22Rv1 (cell line): Measurements from ENCODE around the gene SPTLC2.

ENCODE experiments used
- H3K27ac ChIP-seq: fragments of 450-650 bp; 2 replicates; pipeline ENCODE4 v1.5.1; 2017
- CTCF ChIP-seq: fragments of 450-650 bp; IDR thresholded peaks from 2 replicates; pipeline ENCODE4 v1.5.1; 2017; ENCODE audit warnings: mild to moderate bottlenecking
- ZFX ChIP-seq: fragments of 450-650 bp; IDR thresholded peaks from 2 replicates; pipeline ENCODE4 v1.6.1; 2017; ENCODE audit warnings: antibody characterized with exemption, borderline replicate concordance

SPTLC2 gene

GRCh38 chr14:77475432-77476115 is 140.9 kb downstream of the SPTLC2 start:
- no peak overlapping the region for H3K27ac ChIP-seq
- TF ChIP-seq CTCF (no peak), ZFX (no peak)

GRCh38 chr14:77474479-77475177 is 141.8 kb downstream of the SPTLC2 start:
- no peak overlapping the region for H3K27ac ChIP-seq
- TF ChIP-seq CTCF (no peak), ZFX (no peak)

GRCh38 chr14:77473921-77474320 is 142.5 kb downstream of the SPTLC2 start:
- H3K27ac ChIP-seq, result no peak overlapping the region
- no peak for TF ChIP-seq CTCF
- TF ChIP-seq ZFX, result no peak

GRCh38 chr14:77470224-77470870 is 146.1 kb downstream of the SPTLC2 start:
- no peak overlapping the region for H3K27ac ChIP-seq
- TF ChIP-seq CTCF, result no peak
- TF ChIP-seq ZFX, result no peak

GRCh38 chr14:77469539-77469938 is 146.9 kb downstream of the SPTLC2 start:
- no peak overlapping the region for H3K27ac ChIP-seq
- no peak for TF ChIP-seq ZFX
- no peak for TF ChIP-seq CTCF

GRCh38 chr14:77469067-77469505 is 147.4 kb downstream of the SPTLC2 start:
- no peak overlapping the region for H3K27ac ChIP-seq
- TF ChIP-seq CTCF, result no peak
- no peak for TF ChIP-seq ZFX

GRCh38 chr14:77467801-77468200 is 148.6 kb downstream of the SPTLC2 start:
- TF ChIP-seq CTCF (no peak), ZFX (no peak)
- H3K27ac ChIP-seq, result no peak overlapping the region
